ENCODE measurements around the gene SCARB1.

SCARB1 gene

DNA sequence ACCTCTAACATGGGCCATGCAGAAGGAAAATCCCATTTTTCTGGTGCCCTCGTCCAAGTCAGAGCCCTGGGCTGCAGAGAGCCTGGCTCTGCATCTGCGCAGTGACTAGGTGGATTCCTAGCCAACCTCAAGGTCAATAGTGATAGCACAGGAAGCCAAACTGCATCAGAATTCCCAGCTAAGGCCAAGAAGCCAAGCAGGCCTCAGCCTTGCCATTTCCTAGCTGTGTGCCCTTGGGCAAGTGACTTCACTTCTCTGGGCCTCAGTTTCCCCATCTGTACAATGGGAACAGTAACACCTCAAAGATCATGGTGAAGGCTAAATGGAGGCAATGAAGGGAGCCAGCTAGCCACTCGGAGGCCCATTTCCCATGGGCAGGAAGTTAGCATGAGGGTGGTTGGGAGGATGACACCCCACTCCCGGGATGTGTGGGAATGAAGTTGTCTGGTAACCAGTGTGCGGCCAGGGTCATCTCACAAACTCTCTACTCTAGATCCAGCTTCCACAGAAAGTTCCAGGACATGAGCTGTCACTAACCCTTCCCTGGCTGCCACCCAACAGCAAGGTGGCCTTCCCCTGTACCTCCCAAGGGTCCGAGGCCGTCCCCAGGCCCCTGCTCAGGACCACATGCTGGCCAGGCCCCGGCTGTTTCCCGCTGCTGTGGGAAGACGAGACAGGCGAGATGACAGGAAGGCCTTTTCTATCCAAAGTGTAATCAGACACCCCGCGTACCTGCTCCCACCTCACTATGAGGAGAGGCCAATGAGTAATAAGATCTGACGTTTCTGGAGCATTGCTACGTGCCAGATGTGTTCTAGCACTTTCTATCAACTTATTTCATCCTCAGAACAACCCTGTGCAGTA lies 125.7 kb downstream of the SCARB1 start:
- H3K27me3 ChIP-seq (ENCODE audit: insufficient read depth, low read length): peaks cover 29% of the 10 kb centered on the region
- H3K79me2 ChIP-seq (ENCODE audit: insufficient read depth, low read length): no peaks in the 10 kb centered on the region
- no peak overlapping the region for H2AFZ ChIP-seq (ENCODE audit: low read length)
- H3K27ac ChIP-seq (ENCODE audit: low read depth, low read length, poor library complexity, severe bottlenecking): no peak overlapping the region
- no peaks in the 10 kb centered on the region for H3K9me2 ChIP-seq (ENCODE audit: low read depth, low read length)
- no peaks in the 10 kb centered on the region for H3K4me1 ChIP-seq (ENCODE audit: insufficient read depth, low read length, severe bottlenecking)
- no peak overlapping the region for H3K4me2 ChIP-seq (ENCODE audit: low read length)
- TF ChIP-seq, protein P1, sequence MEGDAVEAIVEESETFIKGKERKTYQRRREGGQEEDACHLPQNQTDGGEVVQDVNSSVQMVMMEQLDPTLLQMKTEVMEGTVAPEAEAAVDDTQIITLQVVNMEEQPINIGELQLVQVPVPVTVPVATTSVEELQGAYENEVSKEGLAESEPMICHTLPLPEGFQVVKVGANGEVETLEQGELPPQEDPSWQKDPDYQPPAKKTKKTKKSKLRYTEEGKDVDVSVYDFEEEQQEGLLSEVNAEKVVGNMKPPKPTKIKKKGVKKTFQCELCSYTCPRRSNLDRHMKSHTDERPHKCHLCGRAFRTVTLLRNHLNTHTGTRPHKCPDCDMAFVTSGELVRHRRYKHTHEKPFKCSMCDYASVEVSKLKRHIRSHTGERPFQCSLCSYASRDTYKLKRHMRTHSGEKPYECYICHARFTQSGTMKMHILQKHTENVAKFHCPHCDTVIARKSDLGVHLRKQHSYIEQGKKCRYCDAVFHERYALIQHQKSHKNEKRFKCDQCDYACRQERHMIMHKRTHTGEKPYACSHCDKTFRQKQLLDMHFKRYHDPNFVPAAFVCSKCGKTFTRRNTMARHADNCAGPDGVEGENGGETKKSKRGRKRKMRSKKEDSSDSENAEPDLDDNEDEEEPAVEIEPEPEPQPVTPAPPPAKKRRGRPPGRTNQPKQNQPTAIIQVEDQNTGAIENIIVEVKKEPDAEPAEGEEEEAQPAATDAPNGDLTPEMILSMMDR (IDR thresholded peaks at IDR 0.05; ENCODE audit: low read length): no peak
- TF ChIP-seq EZH2 (IDR thresholded peaks at IDR 0.05; ENCODE audit: borderline replicate concordance, low read length): no peak
- no peaks in the 10 kb centered on the region for H4K20me1 ChIP-seq (ENCODE audit: insufficient read depth, low read length)
- H3K36me3 ChIP-seq (ENCODE audit: insufficient read depth, low read length): no peaks in the 10 kb centered on the region
- H3K4me3 ChIP-seq (ENCODE audit: low read depth, low read length, poor library complexity, severe bottlenecking): no peak overlapping the region
- no peaks in the 10 kb centered on the region for H3F3A ChIP-seq (ENCODE audit: insufficient read depth, low read length)
- no peaks in the 10 kb centered on the region for H3K9me3 ChIP-seq (ENCODE audit: low read length)
- no peak overlapping the region for H3K9ac ChIP-seq (ENCODE audit: low read length)

DNA sequence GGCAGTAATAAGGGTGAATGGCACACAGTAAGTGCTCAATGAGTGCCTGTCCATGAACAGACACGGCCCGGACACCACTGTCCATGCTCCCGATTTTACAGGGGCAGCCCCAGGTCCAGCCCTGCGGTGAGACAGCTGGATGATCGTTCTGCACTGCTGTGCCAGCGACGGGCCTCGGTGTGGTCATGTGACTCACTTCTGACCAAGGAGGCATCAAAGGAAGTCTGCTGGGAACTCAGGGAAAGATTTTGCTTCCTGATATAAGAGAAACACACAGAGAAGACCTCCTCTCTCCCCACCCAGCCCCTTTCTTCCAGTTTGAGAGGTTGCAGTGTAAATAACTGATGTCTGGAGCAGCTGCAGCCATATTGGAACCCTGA lies 126.6 kb downstream of the SCARB1 start:
- no peaks in the 10 kb centered on the region for H3K4me1 ChIP-seq (ENCODE audit: insufficient read depth, low read length, severe bottlenecking)
- H3K27me3 ChIP-seq (ENCODE audit: insufficient read depth, low read length): peaks cover 29% of the 10 kb centered on the region
- H3K4me2 ChIP-seq (ENCODE audit: low read length): no peak overlapping the region
- no peak overlapping the region for H3K9ac ChIP-seq (ENCODE audit: low read length)
- no peaks in the 10 kb centered on the region for H3K79me2 ChIP-seq (ENCODE audit: insufficient read depth, low read length)
- H3K27ac ChIP-seq (ENCODE audit: low read depth, low read length, poor library complexity, severe bottlenecking): no peak overlapping the region
- H3F3A ChIP-seq (ENCODE audit: insufficient read depth, low read length): no peaks in the 10 kb centered on the region
- no peak overlapping the region for H2AFZ ChIP-seq (ENCODE audit: low read length)
- no peak overlapping the region for H3K4me3 ChIP-seq (ENCODE audit: low read depth, low read length, poor library complexity, severe bottlenecking)
- no peaks in the 10 kb centered on the region for H3K36me3 ChIP-seq (ENCODE audit: insufficient read depth, low read length)
- no peak for TF ChIP-seq EZH2 (IDR thresholded peaks at IDR 0.05; ENCODE audit: borderline replicate concordance, low read length)
- TF ChIP-seq, protein P1 (IDR thresholded peaks at IDR 0.05; ENCODE audit: low read length): no peak
- no peaks in the 10 kb centered on the region for H4K20me1 ChIP-seq (ENCODE audit: insufficient read depth, low read length)
- H3K9me3 ChIP-seq (ENCODE audit: low read length): no peaks in the 10 kb centered on the region
- no peaks in the 10 kb centered on the region for H3K9me2 ChIP-seq (ENCODE audit: low read depth, low read length)

DNA sequence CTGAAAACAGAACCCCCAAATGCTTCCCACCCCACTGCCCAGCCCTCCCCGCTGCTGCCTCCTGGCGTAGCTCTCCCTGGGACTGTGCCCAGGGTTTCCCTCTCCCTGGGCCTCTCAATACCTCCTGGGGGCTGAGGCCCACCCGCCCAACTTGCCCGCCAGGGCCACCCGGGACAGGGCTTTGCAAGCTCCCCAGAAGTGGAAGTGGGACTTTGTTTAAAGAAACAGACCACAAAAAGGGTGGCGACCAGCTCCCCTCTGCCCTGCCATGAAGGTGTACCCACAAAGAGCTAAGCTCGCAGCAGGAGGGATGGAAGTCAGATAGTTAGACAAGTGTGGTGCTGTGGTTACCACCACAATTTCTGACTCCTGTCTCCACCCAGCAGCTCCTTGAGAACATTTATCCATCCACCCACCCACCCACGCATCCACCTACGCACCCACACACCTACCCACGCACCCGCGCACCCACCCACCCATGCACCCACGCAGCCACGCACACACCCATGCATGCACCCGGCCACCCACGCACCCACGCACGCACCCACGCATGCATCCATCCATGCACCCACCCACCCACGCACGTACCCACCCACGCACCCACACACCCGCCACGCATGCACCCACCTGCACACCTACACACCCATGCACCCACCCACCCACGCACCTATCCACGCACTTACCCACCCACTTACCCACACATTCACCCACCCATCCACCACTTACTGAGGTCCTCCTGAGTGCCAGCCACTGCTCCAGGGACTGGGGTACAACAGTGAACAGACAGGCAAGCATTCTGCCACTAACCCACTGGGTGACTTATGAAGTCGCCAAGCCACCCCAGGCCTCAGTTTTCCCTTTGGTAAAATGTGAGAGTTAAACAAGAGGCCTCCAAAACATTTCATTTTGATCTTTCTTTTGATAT lies 127.3 kb downstream of the SCARB1 start:
- H3K9me3 ChIP-seq (ENCODE audit: low read length): no peaks in the 10 kb centered on the region
- no peaks in the 10 kb centered on the region for H3K9me2 ChIP-seq (ENCODE audit: low read depth, low read length)
- no peak overlapping the region for H3K4me2 ChIP-seq (ENCODE audit: low read length)
- H3K9ac ChIP-seq (ENCODE audit: low read length): no peak overlapping the region
- H3K36me3 ChIP-seq (ENCODE audit: insufficient read depth, low read length): no peaks in the 10 kb centered on the region
- no peak for TF ChIP-seq EZH2 (IDR thresholded peaks at IDR 0.05; ENCODE audit: borderline replicate concordance, low read length)
- TF ChIP-seq, protein P1 (IDR thresholded peaks at IDR 0.05; ENCODE audit: low read length): no peak
- H3K27ac ChIP-seq (ENCODE audit: low read depth, low read length, poor library complexity, severe bottlenecking): no peak overlapping the region
- H3F3A ChIP-seq (ENCODE audit: insufficient read depth, low read length): no peaks in the 10 kb centered on the region
- H4K20me1 ChIP-seq (ENCODE audit: insufficient read depth, low read length): no peaks in the 10 kb centered on the region
- H3K4me3 ChIP-seq (ENCODE audit: low read depth, low read length, poor library complexity, severe bottlenecking): no peak overlapping the region
- H3K4me1 ChIP-seq (ENCODE audit: insufficient read depth, low read length, severe bottlenecking): no peaks in the 10 kb centered on the region
- H2AFZ ChIP-seq (ENCODE audit: low read length): no peak overlapping the region
- H3K27me3 ChIP-seq (ENCODE audit: insufficient read depth, low read length): peaks cover 28% of the 10 kb centered on the region
- H3K79me2 ChIP-seq (ENCODE audit: insufficient read depth, low read length): no peaks in the 10 kb centered on the region
